ENCODE measurements around the gene BCAS3.

The BCAS3 gene

DNA sequence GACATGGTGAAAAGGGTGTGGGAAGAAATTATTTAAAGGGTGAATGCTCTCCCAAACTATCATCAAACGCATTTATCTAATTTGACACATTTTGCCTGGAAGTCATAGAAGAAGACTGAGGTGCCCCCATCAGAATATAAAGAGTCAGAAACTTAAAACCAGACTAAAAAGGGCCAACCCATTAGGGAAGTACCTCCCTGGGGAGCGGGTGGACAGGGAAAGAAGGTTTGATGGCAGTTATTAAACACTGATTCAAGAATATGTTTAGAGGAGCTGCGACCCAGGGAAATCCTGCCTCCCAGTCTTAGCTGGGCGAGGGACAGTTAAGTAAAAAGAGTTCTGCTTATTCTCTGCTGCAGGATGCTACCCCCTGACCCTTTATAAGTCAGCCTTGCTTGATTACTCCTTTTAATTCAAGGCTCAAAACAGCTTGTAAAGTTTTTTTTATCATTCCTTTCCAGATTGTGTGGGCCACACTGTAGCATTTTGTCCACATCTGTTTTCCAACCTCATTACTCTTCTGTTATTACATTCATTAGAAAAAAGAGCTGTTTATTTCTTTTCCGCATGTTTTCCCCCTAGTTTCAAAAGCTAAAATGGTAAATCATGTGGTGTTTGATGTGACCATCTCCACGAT is 583.5 kb downstream of the BCAS3 start:
- CTCF ChIA-PET: interaction anchor here (0.9 to 1.0 kb wide), 2 partner anchors 9 to 11 kb away, joined by 4 read pairs; no protein-coding TSS in a partner anchor
- POLR2A ChIA-PET: no interaction called here
- TF ChIP-seq, protein P1, sequence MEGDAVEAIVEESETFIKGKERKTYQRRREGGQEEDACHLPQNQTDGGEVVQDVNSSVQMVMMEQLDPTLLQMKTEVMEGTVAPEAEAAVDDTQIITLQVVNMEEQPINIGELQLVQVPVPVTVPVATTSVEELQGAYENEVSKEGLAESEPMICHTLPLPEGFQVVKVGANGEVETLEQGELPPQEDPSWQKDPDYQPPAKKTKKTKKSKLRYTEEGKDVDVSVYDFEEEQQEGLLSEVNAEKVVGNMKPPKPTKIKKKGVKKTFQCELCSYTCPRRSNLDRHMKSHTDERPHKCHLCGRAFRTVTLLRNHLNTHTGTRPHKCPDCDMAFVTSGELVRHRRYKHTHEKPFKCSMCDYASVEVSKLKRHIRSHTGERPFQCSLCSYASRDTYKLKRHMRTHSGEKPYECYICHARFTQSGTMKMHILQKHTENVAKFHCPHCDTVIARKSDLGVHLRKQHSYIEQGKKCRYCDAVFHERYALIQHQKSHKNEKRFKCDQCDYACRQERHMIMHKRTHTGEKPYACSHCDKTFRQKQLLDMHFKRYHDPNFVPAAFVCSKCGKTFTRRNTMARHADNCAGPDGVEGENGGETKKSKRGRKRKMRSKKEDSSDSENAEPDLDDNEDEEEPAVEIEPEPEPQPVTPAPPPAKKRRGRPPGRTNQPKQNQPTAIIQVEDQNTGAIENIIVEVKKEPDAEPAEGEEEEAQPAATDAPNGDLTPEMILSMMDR (IDR thresholded peaks at IDR 0.05; ENCODE audit: control extremely low read depth, extremely low read depth, low read depth, missing control alignments): no peak
- no peak for DNase-seq (ENCODE audit: extremely low spot score)

GRCh38 chr17:61265397-61265796 is 587.7 kb downstream of the BCAS3 start:
- no peak for DNase-seq (ENCODE audit: extremely low spot score)
- ChIA-PET CTCF (no interaction called here), POLR2A (no interaction called here)
- TF ChIP-seq, protein P1 (IDR thresholded peaks at IDR 0.05; ENCODE audit: control extremely low read depth, extremely low read depth, low read depth, missing control alignments): no peak

GRCh38 chr17:61267847-61268246 is 590.2 kb downstream of the BCAS3 start:
- TF ChIP-seq, protein P1 (IDR thresholded peaks at IDR 0.05; ENCODE audit: control extremely low read depth, extremely low read depth, low read depth, missing control alignments): no peak
- no peak for DNase-seq (ENCODE audit: extremely low spot score)
- CTCF ChIA-PET: no interaction called here
- POLR2A ChIA-PET: no interaction called here

GRCh38 chr17:61275395-61275794 is 597.7 kb downstream of the BCAS3 start:
- ChIA-PET CTCF (interaction anchor here (1.6 kb wide), 1 partner anchor 20 kb away, joined by 3 read pairs; no protein-coding TSS in a partner anchor), POLR2A (no interaction called here)
- TF ChIP-seq, protein P1 (IDR thresholded peaks at IDR 0.05; ENCODE audit: control extremely low read depth, extremely low read depth, low read depth, missing control alignments): no peak
- no peak for DNase-seq (ENCODE audit: extremely low spot score)

- TF ChIP-seq, protein P1 (IDR thresholded peaks at IDR 0.05; ENCODE audit: control extremely low read depth, extremely low read depth, low read depth, missing control alignments): no peak
- CTCF ChIA-PET: no interaction called here
- DNase-seq (ENCODE audit: extremely low spot score): no peak
- POLR2A ChIA-PET: no interaction called here
Observed at GRCh38 chr17:61276806-61277205, 599.2 kb downstream of the BCAS3 start.

- CTCF ChIA-PET: no interaction called here
- no peak for DNase-seq (ENCODE audit: extremely low spot score)
- TF ChIP-seq, protein P1 (IDR thresholded peaks at IDR 0.05; ENCODE audit: control extremely low read depth, extremely low read depth, low read depth, missing control alignments): no peak
- POLR2A ChIA-PET: no interaction called here
Observed at GRCh38 chr17:61279476-61280145, 602.0 kb downstream of the BCAS3 start.
